ENCODE data around the gene VWA3B. TPM values are rescaled to one million over a fixed set of nuclear protein-coding genes. Genes with fewer than 3 reads are reported as not detected.

The VWA3B gene
- polyA plus RNA-seq, 1 experiment, result not detected

DNA sequence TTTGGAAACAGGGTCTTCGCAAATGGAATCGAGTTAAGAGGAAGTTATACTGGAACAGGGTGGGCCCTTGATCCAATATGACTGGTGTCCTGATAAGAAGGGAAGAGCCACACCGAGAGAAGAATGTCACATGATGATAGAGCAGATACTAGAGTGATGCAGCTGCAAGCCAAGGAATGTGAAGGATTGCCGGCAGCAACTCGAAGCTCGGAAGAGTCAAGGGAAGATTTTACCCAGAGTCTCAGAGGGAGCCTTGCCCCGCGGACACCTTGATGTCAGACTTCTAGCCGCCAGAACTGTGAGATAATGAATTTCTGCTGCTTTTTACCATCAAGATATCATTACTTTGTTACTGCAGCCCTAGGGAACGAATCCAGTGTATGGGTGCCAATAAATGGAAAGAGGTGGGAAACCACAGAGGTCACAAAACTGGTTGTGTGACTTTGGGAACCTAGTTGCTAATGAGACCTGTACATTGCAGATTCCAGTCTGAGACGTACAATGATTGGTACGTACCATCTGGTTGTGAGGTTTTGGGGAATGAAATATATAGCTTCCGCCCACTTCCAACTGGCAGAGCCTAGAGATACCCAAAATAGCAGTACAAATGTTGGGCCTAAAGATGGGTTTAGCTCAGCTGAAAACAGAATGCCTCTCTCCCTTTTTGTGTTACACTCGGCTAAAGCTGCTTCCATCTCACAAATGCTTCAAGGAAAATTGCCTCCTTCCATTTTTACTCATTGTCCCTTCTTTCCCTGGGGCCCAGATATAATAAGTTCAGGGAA is 28.6 kb upstream of the VWA3B start:
- CTCF ChIA-PET, result no interaction called here
- H3K27ac ChIP-seq (ENCODE audit: low read depth, low read length), result no peak overlapping the region
- POLR2A ChIA-PET, result no interaction called here
- H3K9me3 ChIP-seq (ENCODE audit: control insufficient read depth, insufficient read depth, low read length), result no peaks in the 10 kb centered on the region
- no peak for DNase-seq (ENCODE audit: low read depth, low spot score)
- H3K27me3 ChIP-seq (ENCODE audit: control insufficient read depth, insufficient read depth, low read length), result no peaks in the 10 kb centered on the region
- TF ChIP-seq, protein P1, sequence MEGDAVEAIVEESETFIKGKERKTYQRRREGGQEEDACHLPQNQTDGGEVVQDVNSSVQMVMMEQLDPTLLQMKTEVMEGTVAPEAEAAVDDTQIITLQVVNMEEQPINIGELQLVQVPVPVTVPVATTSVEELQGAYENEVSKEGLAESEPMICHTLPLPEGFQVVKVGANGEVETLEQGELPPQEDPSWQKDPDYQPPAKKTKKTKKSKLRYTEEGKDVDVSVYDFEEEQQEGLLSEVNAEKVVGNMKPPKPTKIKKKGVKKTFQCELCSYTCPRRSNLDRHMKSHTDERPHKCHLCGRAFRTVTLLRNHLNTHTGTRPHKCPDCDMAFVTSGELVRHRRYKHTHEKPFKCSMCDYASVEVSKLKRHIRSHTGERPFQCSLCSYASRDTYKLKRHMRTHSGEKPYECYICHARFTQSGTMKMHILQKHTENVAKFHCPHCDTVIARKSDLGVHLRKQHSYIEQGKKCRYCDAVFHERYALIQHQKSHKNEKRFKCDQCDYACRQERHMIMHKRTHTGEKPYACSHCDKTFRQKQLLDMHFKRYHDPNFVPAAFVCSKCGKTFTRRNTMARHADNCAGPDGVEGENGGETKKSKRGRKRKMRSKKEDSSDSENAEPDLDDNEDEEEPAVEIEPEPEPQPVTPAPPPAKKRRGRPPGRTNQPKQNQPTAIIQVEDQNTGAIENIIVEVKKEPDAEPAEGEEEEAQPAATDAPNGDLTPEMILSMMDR (IDR thresholded peaks at IDR 0.05; ENCODE audit: low read depth, low read length), result no peak
- no peak overlapping the region for H3K4me3 ChIP-seq (ENCODE audit: low read depth, low read length)

DNA sequence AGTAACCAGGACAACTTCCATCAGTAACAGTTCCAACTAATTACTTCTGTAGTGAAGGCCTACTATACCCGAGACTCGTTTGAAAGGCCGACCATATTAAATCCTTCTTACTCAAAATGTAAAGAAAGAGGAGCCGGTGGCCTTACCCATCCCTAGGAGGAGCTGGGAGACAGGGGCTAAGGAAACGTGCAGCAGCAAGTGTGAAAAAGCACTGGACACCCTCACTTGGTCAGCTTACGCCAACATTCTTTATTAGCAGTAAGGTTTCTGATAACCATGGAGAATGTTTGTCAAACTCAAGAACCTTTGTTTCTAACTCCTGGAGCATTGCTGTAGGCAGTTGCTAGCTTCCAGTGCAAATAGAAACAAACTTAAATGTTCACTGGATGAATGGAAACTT is 26.7 kb upstream of the VWA3B start:
- Histone ChIP-seq H3K27ac (ENCODE audit: low read depth, low read length) (no peak overlapping the region), H3K9me3 (ENCODE audit: control insufficient read depth, insufficient read depth, low read length) (no peaks in the 10 kb centered on the region), H3K27me3 (ENCODE audit: control insufficient read depth, insufficient read depth, low read length) (no peaks in the 10 kb centered on the region), H3K4me3 (ENCODE audit: low read depth, low read length) (no peak overlapping the region)
- ChIA-PET CTCF (no interaction called here), POLR2A (no interaction called here)
- TF ChIP-seq, protein P1 (IDR thresholded peaks at IDR 0.05; ENCODE audit: low read depth, low read length), result no peak
- DNase-seq (ENCODE audit: low read depth, low spot score), result no peak

DNA sequence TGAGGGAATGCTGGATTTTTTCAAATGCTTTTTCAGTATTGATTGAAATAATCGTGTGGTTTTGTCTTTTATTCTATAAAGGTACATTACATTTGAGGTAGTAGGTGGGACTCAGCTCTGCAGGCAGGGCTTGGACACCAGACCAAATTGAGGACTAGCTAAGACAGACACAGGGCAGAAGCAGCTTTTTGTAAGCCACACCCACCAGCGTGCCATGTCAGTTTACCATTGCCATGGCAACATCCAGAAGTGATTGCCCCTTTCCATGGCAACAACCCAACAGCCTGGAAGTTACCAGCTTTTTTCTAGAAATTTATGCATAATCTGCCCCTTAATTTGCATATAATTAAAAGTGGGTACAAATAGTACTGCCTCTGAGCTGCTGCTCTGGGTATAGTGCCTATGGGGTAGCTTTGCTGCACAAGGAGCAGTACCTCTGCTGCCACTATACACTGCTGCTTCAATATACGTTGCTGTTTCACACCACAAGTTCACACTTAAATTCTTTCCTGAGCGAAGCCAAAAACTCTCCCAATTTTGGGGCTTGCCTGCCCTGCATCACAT is 23.6 kb upstream of the VWA3B start:
- no peak for DNase-seq (ENCODE audit: low read depth, low spot score)
- TF ChIP-seq, protein P1 (IDR thresholded peaks at IDR 0.05; ENCODE audit: low read depth, low read length), result no peak
- ChIA-PET CTCF (no interaction called here), POLR2A (no interaction called here)
- no peak overlapping the region for H3K4me3 ChIP-seq (ENCODE audit: low read depth, low read length)
- H3K9me3 ChIP-seq (ENCODE audit: control insufficient read depth, insufficient read depth, low read length), result no peaks in the 10 kb centered on the region
- no peak overlapping the region for H3K27ac ChIP-seq (ENCODE audit: low read depth, low read length)
- H3K27me3 ChIP-seq (ENCODE audit: control insufficient read depth, insufficient read depth, low read length), result no peaks in the 10 kb centered on the region

DNA sequence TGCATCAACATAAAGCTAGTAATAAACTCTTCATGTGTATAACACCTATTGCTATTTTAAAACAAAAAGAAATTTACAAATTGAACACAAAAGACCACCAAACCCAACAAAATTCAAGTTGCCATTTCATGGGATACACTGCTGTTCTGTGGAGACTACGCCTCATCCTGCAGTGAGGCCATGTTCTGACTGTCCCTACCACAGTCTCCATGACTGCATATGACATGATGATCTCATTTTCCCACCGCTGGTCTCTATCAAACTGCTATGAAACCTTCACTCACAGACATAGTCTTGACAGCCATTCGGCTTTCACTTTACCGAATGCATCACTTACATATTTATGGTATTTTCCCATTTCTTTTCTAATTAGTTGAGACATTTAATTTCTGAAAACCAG is 21.2 kb upstream of the VWA3B start:
- TF ChIP-seq, protein P1 (IDR thresholded peaks at IDR 0.05; ENCODE audit: low read depth, low read length), result no peak
- Histone ChIP-seq H3K4me3 (ENCODE audit: low read depth, low read length) (no peak overlapping the region), H3K27ac (ENCODE audit: low read depth, low read length) (no peak overlapping the region), H3K27me3 (ENCODE audit: control insufficient read depth, insufficient read depth, low read length) (no peaks in the 10 kb centered on the region), H3K9me3 (ENCODE audit: control insufficient read depth, insufficient read depth, low read length) (no peaks in the 10 kb centered on the region)
- DNase-seq (ENCODE audit: low read depth, low spot score), result no peak
- ChIA-PET CTCF (no interaction called here), POLR2A (no interaction called here)

DNA sequence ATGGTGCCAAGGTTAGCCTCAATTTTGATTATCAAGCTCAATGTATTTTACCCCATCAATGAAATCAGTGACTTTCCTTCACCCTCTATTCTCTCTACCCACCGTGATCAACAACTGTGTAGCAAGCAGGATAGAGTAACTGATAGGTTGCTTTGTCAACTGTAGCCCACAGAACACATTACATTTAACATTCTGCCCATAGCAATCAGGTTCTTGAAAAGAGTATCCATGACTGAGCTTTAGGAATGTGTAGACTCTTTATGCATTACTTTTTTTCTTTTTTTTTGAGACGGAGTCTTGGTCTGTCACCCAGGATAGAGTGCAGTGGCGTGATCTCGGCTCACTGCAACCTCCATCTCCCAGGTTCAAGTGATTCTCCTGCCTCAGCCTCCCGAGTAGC is 19.8 kb upstream of the VWA3B start:
- POLR2A ChIA-PET, result no interaction called here
- CTCF ChIA-PET, result no interaction called here
- peaks cover 8% of the 10 kb centered on the region for H3K27me3 ChIP-seq (ENCODE audit: control insufficient read depth, insufficient read depth, low read length)
- H3K27ac ChIP-seq (ENCODE audit: low read depth, low read length), result no peak overlapping the region
- no peaks in the 10 kb centered on the region for H3K9me3 ChIP-seq (ENCODE audit: control insufficient read depth, insufficient read depth, low read length)
- no peak overlapping the region for H3K4me3 ChIP-seq (ENCODE audit: low read depth, low read length)
- TF ChIP-seq, protein P1 (IDR thresholded peaks at IDR 0.05; ENCODE audit: low read depth, low read length), result no peak
- no peak for DNase-seq (ENCODE audit: low read depth, low spot score)

All from AG04450 (cell line).